Epithelial cell of prostate (primary cell): ENCODE data around the gene NPHS1.
"Not testable (repeated sequence)": the region's sequence is repeated elsewhere in the genome, so short reads cannot be mapped to it uniquely, and the experiment has no call there.

ENCODE experiments used
- DNase-seq: peaks from one replicate; pipeline ENCODE4 v3.0.0-alpha.2; 2011; ENCODE audit warnings: low read depth, low spot score
- H3K27ac ChIP-seq: fragments of 450-650 bp; 2 replicates; pipeline ENCODE4 v1.5.1; 2017; ENCODE audit warnings: mild to moderate bottlenecking

Gene NPHS1, protein sequence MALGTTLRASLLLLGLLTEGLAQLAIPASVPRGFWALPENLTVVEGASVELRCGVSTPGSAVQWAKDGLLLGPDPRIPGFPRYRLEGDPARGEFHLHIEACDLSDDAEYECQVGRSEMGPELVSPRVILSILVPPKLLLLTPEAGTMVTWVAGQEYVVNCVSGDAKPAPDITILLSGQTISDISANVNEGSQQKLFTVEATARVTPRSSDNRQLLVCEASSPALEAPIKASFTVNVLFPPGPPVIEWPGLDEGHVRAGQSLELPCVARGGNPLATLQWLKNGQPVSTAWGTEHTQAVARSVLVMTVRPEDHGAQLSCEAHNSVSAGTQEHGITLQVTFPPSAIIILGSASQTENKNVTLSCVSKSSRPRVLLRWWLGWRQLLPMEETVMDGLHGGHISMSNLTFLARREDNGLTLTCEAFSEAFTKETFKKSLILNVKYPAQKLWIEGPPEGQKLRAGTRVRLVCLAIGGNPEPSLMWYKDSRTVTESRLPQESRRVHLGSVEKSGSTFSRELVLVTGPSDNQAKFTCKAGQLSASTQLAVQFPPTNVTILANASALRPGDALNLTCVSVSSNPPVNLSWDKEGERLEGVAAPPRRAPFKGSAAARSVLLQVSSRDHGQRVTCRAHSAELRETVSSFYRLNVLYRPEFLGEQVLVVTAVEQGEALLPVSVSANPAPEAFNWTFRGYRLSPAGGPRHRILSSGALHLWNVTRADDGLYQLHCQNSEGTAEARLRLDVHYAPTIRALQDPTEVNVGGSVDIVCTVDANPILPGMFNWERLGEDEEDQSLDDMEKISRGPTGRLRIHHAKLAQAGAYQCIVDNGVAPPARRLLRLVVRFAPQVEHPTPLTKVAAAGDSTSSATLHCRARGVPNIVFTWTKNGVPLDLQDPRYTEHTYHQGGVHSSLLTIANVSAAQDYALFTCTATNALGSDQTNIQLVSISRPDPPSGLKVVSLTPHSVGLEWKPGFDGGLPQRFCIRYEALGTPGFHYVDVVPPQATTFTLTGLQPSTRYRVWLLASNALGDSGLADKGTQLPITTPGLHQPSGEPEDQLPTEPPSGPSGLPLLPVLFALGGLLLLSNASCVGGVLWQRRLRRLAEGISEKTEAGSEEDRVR (N-terminal part only)

DNA sequence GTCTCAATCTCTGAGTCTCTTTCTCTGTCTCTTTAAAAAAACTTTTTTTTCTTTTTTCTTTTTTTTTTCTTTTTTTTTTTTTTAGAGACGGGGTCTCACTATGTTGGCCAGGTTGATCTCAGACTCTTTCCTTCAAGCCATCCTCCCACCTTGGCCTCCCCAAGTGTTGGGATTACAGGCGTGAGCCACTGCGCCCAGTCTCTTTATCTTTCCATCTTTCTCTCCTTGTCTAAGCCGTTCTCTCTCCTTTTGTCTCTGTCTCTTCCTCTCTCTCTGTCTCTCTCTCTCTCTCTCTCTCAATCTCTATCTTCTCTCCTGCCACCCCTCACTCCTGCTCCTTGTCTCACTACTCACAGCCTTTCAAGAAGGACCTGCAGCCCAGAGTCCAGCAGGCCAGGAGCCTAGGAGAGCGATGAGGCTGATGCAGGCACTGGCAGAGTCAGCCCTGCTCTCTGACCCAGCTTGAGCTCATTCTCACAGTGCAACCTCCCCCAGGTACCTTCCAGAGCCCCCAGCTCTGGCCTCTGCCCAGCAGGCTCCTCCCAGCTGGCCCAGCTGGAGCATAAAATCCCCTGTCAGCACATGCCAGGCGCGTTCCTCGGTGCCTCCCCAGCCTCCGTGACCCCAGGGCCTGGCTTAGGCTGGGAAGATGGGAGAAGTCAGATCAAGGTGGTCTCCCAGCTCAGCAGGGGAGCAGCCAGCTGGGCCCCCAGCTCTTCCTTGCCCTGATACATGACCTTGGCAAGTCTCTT lies at the start of gene NPHS1:
TSS of gene NPHS1 (minus strand) at position 476 of the 752 bp plus-strand sequence. CDS start 667 bp downstream, outside the sequence.
- no peak within 1 kb of the TSS for H3K27ac ChIP-seq
- DNase-seq, result no peak

DNA sequence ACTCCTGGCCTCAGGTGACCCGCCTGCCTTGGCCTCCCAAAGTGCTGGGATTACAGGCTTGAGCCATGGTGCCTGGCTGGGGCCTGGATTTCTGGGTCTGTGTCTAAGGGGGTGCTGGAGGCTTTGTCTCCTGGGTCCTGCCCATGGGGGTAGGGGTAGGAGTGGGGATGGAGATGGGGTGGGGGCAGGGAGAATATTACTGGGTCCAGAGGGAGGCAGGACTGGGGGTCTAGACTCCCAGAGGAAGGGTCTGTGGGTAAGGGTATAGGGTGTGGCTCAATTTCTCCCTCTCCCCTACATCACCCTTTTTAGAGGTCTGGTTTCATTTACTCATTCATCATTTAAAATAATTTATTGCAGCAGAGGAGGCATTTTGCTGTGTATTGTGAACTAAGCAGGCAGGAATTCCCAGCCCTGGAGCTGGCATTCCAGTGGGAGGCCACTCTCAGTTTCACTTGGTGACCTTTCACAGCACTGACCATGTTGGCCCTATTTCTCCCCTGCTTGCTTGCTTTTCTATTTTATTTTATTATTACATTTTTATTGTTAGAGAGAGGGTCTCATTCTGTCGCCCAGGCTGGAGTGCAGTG lies 48.8 kb upstream of the NPHS1 start:
- no peak for DNase-seq
- H3K27ac ChIP-seq, result peak overlapping the region; percentile 87

DNA sequence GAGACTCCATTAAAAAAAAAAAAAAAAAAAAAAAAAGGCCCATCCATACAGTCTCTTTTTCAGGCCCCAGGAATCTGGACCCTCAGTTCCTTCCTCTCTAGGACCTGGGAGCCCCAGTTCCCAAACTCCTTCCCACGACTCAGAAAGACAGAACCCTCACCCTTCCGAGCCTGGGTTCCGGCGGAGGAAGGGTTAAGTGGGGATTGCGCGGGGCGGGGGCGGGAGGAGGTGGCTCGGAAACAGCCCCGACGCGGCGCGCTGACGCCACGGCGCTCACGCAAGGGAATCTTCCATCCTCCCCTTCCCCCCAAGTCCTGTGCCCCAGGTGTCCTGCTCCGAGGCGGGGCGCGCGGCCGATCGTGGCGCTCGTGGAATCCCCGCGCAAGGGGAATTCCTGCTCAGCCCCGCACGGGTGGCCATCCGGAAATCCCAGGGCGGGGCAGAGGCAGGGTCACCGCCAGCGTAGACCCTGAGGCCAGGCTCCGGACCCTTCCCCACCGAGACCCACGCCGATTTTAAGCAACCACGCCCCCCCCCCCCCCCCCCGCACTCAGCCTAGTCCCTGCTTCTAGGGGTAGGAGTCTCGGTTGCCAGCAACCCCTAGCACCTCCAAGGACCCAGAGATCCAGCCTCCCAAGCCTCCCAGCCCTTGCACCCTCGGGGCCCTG lies 47.4 kb upstream of the NPHS1 start:
- DNase-seq, result no peak
- peak overlapping the region; percentile 87 for H3K27ac ChIP-seq

DNA sequence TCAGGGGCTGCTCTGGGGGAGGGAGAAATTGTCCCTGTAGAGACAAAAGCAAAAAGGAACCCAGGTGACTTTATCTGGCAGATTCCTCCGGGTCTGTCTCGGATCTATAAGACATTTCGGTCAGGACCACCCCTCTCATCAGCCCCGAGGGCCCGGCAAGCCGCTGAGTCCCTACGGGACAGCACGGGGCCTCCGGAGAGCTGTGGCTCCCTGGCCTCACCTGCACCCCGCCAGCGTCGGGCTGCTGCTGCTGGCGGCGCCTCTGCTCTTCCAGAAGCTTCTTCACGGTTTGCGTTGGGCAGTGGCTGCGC lies 46.1 kb upstream of the NPHS1 start:
- DNase-seq, result no peak
- peak overlapping the region; percentile 87 for H3K27ac ChIP-seq

DNA sequence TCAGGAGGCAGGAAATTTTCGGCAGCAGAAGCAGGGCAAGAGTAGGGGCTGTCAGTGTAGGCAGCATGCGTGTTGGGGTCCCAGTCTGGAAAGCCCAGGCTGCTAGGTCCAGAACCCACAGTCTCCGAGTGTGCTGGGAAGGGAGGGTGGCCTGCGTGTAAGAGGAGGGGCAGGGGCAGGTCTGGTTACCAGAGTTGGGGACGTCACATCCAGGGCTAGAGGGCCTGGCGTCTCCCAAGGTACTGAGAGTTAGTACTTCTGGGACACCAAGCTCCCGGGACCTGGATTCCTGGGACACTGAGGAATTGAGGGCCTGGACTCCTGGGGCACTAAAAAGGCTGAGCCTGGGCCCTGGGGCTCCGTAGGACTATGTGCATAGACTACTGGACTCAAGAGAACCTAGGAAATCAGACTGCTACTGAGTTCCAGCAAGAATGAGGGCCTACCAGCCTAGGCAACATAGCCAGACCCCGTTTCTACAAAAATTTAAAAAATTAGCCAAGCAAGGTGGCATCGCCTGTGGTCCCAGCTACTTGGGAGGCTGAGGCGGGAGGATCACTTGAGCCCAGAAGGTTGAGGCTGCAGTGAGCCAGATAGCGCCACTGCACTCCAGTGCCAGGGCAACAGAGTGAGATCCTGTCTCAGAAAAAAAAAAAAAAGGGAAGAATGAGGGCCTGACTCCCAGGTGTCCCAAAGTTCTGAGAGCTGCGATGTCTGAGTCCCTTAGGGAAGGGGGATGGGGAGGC lies 45.6 kb upstream of the NPHS1 start:
- peak overlapping the region; percentile 87 for H3K27ac ChIP-seq

DNA sequence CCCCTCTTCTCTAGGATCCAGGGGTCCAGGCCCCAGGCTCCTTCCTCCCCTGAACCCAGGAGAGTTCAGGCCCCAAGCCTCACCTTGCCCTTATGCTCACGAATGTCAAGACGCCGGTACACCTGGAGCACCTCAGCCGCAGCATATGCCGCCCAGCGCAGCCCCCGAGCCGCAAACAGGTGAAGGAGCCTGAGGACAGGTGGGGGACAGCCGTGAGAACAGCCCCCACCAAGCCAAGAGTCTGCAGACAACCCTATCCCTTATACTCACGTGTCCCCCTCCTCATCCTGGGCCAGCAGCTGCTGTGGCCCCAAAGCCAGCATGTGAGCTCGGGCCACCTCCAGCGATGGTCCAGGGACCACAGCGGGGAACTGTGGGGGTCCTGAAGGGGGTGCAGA lies 44.3 kb upstream of the NPHS1 start:
- no peak for DNase-seq
- H3K27ac ChIP-seq, result no peak overlapping the region

More for the DNA sequence above, 45.6 kb upstream of the NPHS1 start:
- no peak for DNase-seq

DNA sequence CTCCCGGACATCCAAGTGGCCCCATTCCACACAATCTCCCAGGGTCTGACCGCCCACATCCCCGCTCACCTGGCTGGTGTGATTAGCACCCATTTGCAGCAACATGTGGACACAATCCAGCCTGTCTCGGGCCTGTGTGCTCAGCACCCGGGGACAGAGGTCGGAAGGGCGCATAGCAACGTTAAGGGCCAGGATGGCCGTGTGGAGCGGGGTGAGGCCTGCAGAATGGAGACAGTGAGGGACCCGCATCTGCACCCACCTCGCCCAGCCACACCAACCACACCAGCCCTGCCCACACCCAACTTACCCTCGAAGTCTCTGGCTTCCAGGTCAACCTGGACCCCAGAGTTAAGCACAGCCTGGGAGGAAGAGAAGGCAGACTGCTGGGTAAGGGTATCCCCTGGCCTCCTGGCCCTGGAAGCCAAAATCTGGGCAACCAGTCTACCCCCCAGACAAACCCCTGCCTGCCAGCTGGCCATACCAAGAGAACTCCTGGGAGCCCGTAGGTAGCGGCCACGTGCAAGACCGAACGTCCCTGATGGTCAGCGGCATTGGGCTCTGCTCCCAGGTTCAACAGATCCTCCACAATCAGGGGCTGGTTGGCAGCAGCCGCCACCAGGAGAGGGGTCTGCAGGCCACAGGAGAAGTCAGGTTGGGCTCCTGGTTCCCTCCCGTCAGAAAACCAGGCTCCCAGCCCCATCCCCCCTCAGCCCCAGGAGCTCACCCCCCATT lies 43.8 kb upstream of the NPHS1 start:
- H3K27ac ChIP-seq, result no peak overlapping the region
- no peak for DNase-seq

DNA sequence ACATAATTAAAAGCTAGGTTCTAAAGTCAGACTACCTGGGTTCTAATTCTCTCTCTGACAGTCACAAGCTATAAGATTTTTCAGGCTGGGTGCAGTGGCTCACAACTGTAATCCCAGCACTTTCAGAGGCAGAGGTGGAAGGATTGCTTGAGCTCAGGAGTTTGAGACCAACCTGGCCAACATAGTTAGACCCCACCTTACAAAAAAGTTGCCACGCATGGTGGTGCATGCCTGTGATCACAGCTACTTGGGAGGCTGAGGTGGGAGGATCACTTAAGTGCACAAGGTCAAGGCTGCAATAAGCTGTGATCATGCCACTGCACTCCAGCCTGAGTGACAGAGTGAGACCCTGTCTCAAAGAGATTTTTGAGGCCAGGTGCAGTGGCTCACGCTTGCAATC lies 42.0 kb upstream of the NPHS1 start:
- H3K27ac ChIP-seq, result no peak overlapping the region
- DNase-seq, result no peak

DNA sequence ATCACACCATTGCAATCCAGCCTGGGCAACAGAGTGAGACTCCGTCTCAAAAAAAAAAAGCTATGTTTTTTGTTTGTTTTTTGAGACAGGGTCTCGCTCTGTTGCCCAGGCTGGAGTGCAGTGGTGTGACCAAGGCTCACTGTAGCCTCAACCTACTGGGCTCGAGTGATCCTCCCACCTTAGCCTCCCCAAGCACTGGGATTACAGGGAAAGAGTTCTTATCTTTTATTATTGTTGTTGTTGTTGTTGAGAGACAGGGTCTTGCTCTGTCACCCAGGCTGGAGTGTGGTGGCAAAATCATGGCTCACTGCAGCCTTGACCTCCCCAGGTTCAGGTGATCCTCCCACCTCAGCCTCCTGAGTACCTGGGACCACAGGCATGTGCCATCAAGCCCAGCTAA lies 39.5 kb upstream of the NPHS1 start:
- DNase-seq, H3K27ac ChIP-seq: not testable (repeated sequence)

DNA sequence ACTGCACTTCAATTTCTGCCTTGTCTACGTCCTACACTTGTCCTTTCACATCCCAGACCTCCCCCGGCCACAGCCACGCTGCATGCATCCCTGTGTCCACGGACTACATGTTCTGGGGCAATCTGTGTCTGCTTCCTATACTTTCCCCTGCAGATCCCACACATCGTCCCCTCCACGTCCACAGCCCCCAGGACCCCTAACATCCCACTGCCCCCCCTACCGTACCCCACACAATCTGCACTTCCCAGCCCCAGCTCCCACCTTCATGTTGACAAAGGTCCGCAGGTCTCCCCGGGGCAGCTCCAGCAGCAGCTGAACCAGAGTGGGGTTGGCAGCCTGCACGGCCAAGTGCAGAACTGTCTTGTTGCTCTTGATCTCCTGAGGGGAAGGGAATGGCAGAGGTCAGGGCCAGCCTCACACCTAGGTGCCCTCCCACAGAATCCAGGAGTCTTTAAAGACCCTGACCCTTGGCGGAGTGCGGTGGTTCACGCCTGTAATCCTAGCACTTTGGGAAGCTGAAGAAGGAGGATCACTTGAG lies 37.9 kb upstream of the NPHS1 start:
- no peak for DNase-seq
- H3K27ac ChIP-seq, result no peak overlapping the region

DNA sequence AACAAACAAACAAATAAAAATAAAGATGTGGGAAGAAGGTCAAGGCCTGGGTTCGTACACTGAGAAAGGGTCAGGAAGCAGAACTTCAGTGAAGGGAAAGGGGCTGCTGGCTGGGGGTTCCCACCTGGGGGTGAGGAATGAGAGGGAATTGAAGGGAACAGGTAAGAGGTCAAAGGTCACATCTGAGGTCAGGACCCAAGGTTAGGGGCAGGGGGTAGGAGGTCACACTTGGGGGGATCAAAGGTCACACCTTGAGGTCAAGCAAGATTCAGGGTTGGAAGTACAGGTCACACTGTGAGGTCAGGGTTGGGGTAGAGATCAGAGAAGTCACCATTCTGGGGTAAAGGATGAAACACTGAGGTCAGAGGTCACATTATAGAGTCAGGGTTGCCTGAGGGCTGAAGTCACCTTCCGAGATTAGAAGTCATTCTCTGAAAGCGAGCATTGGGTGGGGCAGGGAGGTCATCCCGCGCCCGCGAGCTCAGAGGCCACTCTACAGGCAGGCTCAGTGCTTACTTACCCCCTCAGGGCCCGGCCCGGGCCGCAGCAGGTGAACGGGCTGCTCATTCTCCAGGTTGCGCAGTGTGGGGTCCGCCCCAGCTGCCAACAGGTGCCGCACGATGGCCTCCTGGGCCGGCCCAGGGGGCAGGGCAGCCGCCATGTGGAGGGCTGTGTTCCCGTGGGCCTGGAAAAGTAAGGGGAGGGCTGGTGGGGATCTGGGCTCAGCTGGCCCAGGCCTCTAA lies 37.2 kb upstream of the NPHS1 start:
- no peak for DNase-seq

DNA sequence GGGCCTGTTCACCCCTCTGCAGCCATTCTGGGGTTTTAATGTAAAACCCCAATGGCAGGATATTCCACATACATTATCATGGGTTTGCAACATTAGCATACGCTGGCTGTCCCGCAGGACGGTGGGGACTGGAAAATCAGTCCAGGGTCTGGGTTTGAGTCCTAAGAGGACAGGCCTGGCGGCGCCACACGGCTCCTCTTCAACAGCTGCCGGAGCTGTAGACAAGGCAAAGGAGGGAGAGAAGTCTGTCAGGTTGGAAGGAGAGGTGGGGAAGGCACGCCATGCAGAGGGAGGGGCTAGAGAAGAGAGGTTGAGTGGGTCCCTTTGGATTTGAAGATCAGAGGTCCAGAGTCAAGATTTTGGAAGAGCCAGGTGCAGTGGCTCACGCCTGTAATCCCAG lies 36.1 kb upstream of the NPHS1 start:
- DNase-seq, result no peak
- H3K27ac ChIP-seq, result no peak overlapping the region

More for the DNA sequence above, 37.2 kb upstream of the NPHS1 start:
- H3K27ac ChIP-seq, result no peak overlapping the region

DNA sequence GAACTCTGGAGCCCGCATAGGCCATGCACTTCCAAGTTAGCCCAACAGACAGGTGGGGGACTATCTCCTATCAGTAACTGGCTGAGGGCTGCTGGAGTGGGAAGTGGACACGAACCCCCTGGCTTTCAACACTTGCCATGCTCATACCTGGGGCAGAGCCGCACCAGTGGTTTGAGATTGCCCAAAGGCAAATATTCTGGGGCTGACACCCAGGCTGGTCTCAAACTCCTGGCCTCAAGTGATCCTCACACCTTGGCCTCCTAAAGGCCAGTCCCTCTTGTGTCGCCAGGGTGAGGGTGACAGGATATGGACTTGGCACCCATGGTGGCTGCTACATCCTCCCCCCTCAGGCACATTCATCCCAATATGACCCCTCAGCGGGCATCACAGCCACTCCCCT lies 34.9 kb upstream of the NPHS1 start:
- no peak overlapping the region for H3K27ac ChIP-seq
- DNase-seq, result no peak

DNA sequence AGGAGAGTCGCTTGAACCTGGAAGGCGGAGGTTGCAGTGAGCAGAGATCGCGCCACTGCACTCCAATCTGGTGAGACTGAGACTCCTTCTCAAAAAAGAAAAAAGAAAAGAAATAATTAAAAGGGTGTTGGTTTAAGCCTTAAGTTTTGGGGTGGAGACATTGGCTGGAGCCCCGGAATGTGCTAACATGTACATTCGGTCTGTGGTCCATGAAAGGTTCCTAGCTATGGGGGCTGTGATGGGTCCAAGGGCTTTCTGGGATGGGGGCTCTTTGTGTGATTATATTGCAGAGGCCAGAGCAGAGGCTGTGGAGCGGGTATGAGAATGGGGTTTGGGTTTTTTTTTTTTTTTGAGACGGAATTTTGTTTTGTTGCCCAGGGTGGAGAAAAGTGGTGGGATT lies 33.6 kb upstream of the NPHS1 start:
- no peak overlapping the region for H3K27ac ChIP-seq
- DNase-seq, result no peak

DNA sequence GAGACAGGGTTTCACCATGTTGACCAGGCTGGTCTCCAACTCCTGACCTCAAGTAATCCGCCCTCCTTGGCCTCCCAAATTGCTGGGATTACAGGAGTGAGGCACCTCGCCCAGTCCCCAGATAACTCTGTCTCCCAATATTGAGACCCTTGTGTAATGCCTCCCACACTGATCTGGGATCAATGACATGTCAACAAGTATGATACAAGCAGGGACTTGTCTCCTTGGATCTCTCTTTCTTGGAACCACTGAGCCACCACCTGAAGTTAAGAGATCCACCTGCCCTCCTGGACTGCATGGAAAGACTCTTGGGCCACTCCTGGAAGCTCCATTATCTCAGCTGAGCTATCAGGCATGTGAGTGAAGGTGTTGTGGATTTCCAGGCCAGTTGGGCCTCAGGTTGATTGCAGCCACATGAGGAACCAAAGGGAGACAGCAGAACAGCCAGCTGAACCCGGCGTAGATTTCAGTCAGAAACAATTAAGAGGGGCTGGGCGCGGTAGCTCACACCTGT lies 33.0 kb upstream of the NPHS1 start:
- DNase-seq, result no peak
- H3K27ac ChIP-seq, result no peak overlapping the region

DNA sequence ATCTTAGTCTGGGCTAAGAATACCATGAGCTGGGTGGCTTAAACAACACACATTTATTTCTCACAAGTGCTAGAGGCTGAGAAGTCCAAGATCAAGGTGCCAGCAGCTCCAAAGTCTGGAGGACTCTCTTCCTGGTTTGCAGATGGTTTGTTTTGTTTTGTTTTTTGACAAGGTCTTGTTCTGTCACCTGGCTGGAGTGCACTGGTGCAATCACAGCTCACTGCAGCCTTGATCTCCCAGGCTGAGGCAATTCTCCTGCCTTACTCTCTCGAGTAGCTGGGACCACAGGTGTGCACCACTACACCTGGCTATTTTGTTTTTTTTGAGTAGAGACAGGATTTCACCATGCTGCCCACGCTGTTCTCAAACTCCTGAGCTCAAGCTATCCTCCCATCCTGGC lies 31.6 kb upstream of the NPHS1 start:
- no peak overlapping the region for H3K27ac ChIP-seq
- no peak for DNase-seq
